Measurements from ENCODE around the gene BGLAP.

BGLAP gene

GRCh38 chr1:156200044-156200443, 41.9 kb upstream of the BGLAP start:
- TF ChIP-seq CTCF (IDR thresholded peaks at IDR 0.05; ENCODE audit: borderline replicate concordance, insufficient read depth, low read depth, low read length), result no peak
- H3K4me3 ChIP-seq (ENCODE audit: low read depth, low read length), result no peak overlapping the region

- no peak for TF ChIP-seq CTCF (IDR thresholded peaks at IDR 0.05; ENCODE audit: borderline replicate concordance, insufficient read depth, low read depth, low read length)
- H3K4me3 ChIP-seq (ENCODE audit: low read depth, low read length), result no peak overlapping the region
Measured at GRCh38 chr1:156203331-156203730, 38.7 kb upstream of the BGLAP start.

GRCh38 chr1:156204686-156205085, 37.3 kb upstream of the BGLAP start:
- no peak for TF ChIP-seq CTCF (IDR thresholded peaks at IDR 0.05; ENCODE audit: borderline replicate concordance, insufficient read depth, low read depth, low read length)
- H3K4me3 ChIP-seq (ENCODE audit: low read depth, low read length), result no peak overlapping the region

DNA sequence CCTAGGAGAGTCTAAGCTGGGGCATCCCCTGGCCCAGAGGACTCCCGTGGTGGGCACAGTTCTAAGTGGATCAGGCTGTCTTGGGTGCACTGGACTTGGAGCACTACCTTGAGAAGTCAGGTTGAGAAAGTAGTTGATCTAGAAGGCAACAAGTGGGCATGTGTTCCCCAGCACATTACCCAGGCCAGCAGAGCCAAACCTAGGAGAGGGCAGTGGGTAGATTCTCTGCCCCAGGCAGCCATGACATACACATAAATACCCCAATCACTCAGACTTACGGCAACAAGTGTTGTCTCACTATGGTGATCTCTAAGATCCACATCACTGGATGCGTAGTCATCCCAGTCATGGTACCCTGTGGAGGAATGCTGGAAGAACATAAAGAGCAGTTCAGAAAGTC, 30.7 kb upstream of the BGLAP start:
- TF ChIP-seq CTCF (IDR thresholded peaks at IDR 0.05; ENCODE audit: borderline replicate concordance, insufficient read depth, low read depth, low read length), result no peak
- no peak overlapping the region for H3K4me3 ChIP-seq (ENCODE audit: low read depth, low read length)

DNA sequence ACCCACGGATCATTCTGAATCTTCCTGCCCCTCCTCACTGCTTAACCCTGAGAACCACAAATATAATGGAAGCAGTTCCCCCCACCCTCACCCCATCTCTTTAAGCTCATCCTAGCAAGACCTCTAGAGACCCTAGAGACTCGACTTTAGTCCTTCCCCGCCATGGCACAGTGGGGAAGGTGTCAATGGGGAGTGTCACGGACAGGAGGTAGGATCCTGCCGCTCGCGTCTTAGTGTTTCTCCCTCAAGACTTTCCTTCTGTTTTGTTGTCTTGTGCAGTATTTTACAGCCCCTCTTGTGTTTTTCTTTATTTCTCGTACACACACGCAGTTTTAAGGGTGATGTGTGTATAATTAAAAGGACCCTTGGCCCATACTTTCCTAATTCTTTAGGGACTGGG, 29.9 kb upstream of the BGLAP start:
- no peak for TF ChIP-seq CTCF (IDR thresholded peaks at IDR 0.05; ENCODE audit: borderline replicate concordance, insufficient read depth, low read depth, low read length)
- H3K4me3 ChIP-seq (ENCODE audit: low read depth, low read length), result no peak overlapping the region

GRCh38 chr1:156212833-156213643, 28.9 kb upstream of the BGLAP start, which contains the start of gene PMF1:
TSS of gene PMF1 (plus strand) at chr1:156213007. CDS start at chr1:156213016, 9 bp downstream.
- H3K4me3 ChIP-seq (ENCODE audit: low read depth, low read length), result peak within 1 kb of the TSS; percentile 88
- TF ChIP-seq CTCF (IDR thresholded peaks at IDR 0.05; ENCODE audit: borderline replicate concordance, insufficient read depth, low read depth, low read length), result no peak

DNA sequence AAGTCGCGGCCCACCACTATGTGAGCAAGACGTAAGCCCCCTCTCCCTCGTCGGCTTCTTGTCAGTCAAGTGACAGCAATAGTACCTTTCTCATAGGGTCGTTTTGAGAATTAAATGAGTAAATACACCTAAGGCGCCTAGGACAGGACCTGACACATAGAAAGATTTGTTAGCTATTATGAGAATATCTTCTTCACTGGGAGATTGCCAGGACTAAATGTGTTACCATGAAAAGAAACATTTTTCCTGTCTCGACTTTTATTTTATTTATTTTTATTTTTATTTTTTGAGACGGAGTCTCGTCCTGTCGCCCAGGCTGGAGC, 28.4 kb upstream of the BGLAP start:
- no peak for TF ChIP-seq CTCF (IDR thresholded peaks at IDR 0.05; ENCODE audit: borderline replicate concordance, insufficient read depth, low read depth, low read length)
- peak overlapping the region; percentile 88 for H3K4me3 ChIP-seq (ENCODE audit: low read depth, low read length)

Measured in GM12875 (cell line).